ENCODE results near the gene PIAS4. TPM values are rescaled to one million over a fixed set of nuclear protein-coding genes. Genes with fewer than 3 reads are reported as not detected.

PIAS4 gene
- total and polyA plus RNA-seq, 2 donors (not counting 3 experiments of a cell fraction or from before 2014, with no cell fraction given) = 26.2 to 46.2 TPM

GRCh38 chr19:4082172-4082571 lies 74.6 kb downstream of the PIAS4 start:
- no peak overlapping the region for H3K9ac ChIP-seq (replicated peaks; ENCODE audit: extremely low read depth, insufficient read depth, low read length)
- no peaks in the 10 kb centered on the region for H3K79me2 ChIP-seq (ENCODE audit: control insufficient read depth, insufficient read depth, low read length)
- no peak for TF ChIP-seq GATA2 (IDR thresholded peaks at IDR 0.05; ENCODE audit: insufficient read depth, insufficient read length, low read depth, low read length)
- TF ChIP-seq EZH2 (IDR thresholded peaks at IDR 0.05; ENCODE audit: borderline replicate concordance, low read depth, low read length, severe bottlenecking) = no peak
- no peak for TF ChIP-seq JUN (IDR thresholded peaks at IDR 0.05; ENCODE audit: borderline replicate concordance, insufficient read depth, insufficient read length, low read depth)
- TF ChIP-seq POLR2A (IDR thresholded peaks at IDR 0.05; ENCODE audit: low read depth, low read length) = no peak
- no peak for TF ChIP-seq MYC (IDR thresholded peaks at IDR 0.05; ENCODE audit: low read depth, low read length)
- TF ChIP-seq FOS (IDR thresholded peaks at IDR 0.05; ENCODE audit: borderline replicate concordance, insufficient read depth, low read length) = no peak
- TF ChIP-seq, protein P1, sequence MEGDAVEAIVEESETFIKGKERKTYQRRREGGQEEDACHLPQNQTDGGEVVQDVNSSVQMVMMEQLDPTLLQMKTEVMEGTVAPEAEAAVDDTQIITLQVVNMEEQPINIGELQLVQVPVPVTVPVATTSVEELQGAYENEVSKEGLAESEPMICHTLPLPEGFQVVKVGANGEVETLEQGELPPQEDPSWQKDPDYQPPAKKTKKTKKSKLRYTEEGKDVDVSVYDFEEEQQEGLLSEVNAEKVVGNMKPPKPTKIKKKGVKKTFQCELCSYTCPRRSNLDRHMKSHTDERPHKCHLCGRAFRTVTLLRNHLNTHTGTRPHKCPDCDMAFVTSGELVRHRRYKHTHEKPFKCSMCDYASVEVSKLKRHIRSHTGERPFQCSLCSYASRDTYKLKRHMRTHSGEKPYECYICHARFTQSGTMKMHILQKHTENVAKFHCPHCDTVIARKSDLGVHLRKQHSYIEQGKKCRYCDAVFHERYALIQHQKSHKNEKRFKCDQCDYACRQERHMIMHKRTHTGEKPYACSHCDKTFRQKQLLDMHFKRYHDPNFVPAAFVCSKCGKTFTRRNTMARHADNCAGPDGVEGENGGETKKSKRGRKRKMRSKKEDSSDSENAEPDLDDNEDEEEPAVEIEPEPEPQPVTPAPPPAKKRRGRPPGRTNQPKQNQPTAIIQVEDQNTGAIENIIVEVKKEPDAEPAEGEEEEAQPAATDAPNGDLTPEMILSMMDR (IDR thresholded peaks at IDR 0.05; ENCODE audit: extremely low read depth in 1 of 2, insufficient read depth in 1 of 2, low read depth in 1 of 2, low read length in 2 of 2) = no peak
- peaks cover 4% of the 10 kb centered on the region for H3K4me1 ChIP-seq (ENCODE audit: control insufficient read depth, extremely low read depth, insufficient read depth, low read length)
- ChIA-PET POLR2A (no interaction called here), CTCF (interaction anchor here (1.0 to 2.0 kb wide), 3 partner anchors 9 to 58 kb away, joined by 3 to 7 read pairs (median 3); no protein-coding TSS in a partner anchor)
- H3K4me3 ChIP-seq (replicated peaks in 1 of 3; ENCODE audit: insufficient read depth in 1 of 3, low read depth in 1 of 3, low read length in 3 of 3) = no peak overlapping the region
- H3K9me3 ChIP-seq (replicated peaks; ENCODE audit: control insufficient read depth, insufficient read depth, low read length) = no peaks in the 10 kb centered on the region
- dilution Hi-C loops (cut with MboI; ENCODE audit: extremely low pct_ligation_motif_present, low sequenced_read_pairs) = no loop called here
- H4K20me1 ChIP-seq (replicated peaks; ENCODE audit: control insufficient read depth, extremely low read depth, insufficient read depth, low read length) = no peaks in the 10 kb centered on the region
- H3K4me2 ChIP-seq (ENCODE audit: insufficient read depth, low read length) = no peak overlapping the region
- no TSS peak for BruUV-seq (replicated peaks)
- no peaks in the 10 kb centered on the region for H3K27me3 ChIP-seq (ENCODE audit: control insufficient read depth in 2 of 2, insufficient read depth in 2 of 2, low read length in 2 of 2)
- H3K27ac ChIP-seq (ENCODE audit: insufficient read depth, low read depth, low read length) = no peak overlapping the region
- FAIRE-seq = no peak
- H2AFZ ChIP-seq (ENCODE audit: low read depth, low read length) = no peak overlapping the region
- no peak for DNase-seq (ENCODE audit: low read depth, low spot score)
- H3K9me1 ChIP-seq (replicated peaks; ENCODE audit: control insufficient read depth, extremely low read depth, insufficient read depth, low read length) = no peaks in the 10 kb centered on the region
- no peaks in the 10 kb centered on the region for H3K36me3 ChIP-seq (ENCODE audit: control insufficient read depth in 2 of 2, extremely low read depth in 1 of 2, insufficient read depth in 2 of 2, low read length in 2 of 2)
- intact Hi-C loops (cut with micrococcal nuclease) = no loop called here
